PC-3 (cell line): ENCODE data around the gene KCNAB3. TPM values are rescaled to one million over a fixed set of nuclear protein-coding genes. Genes with fewer than 3 reads are reported as not detected.

ENCODE experiments used
- ATAC-seq: fragments of 200-7000 bp; cut with Tn5 transposase; 2 replicates; pipeline ENCODE4 v1.9.1; 2020; ENCODE audit warnings: mild to moderate bottlenecking, moderate library complexity
- BruUV-seq: library from RNA; stranded (reverse); fragments of 400-500 nt; replicated peaks from 2 replicates; lab custom pipeline; 2021; lab: Mats Ljungman, UMichigan
- CTCF ChIA-PET: fragments of 300-600 bp; sonication (Branson Sonifier 250); formaldehyde crosslinking; loops from one replicate; lab custom pipeline; 2022; ENCODE audit warnings: antibody characterized with exemption; lab: Charles Lee
- POLR2A ChIA-PET: fragments of 300-600 bp; sonication (Branson Sonifier 250); formaldehyde crosslinking; loops from one replicate; lab custom pipeline; 2022; ENCODE audit warnings: antibody characterized with exemption; ENCODE audit not compliant: unreplicated experiment; lab: Charles Lee
- DNase-seq: peaks from one replicate; pipeline ENCODE4 v3.0.0-alpha.2; 2015
- H2AFZ ChIP-seq: fragments of 300-600 bp; sonication (generic); 2 replicates; pipeline ENCODE4 v1.6.0; 2016; ENCODE audit warnings: antibody characterized with exemption, low read length
- H3F3A ChIP-seq: fragments of 300-600 bp; sonication (generic); one replicate; pipeline ENCODE4 v1.6.0; 2017; ENCODE audit warnings: antibody characterized with exemption, low read length, control low read depth, mild to moderate bottlenecking; ENCODE audit not compliant: unreplicated experiment
- H3K27ac ChIP-seq: fragments of 300-600 bp; sonication (generic); 2 replicates; pipeline ENCODE4 v1.5.1; 2016; ENCODE audit warnings: mild to moderate bottlenecking, low read length
- H3K27me3 ChIP-seq: fragments of 300-600 bp; sonication (generic); 2 replicates; pipeline ENCODE4 v1.6.1; 2016; ENCODE audit warnings: low read length, mixed read lengths
- H3K36me3 ChIP-seq: fragments of 300-600 bp; sonication (generic); 2 replicates; pipeline ENCODE4 v1.6.1; 2016; ENCODE audit warnings: low read depth, mixed run types, low read length, mixed read lengths
- H3K4me1 ChIP-seq: fragments of 300-600 bp; sonication (generic); 2 replicates; pipeline ENCODE4 v1.5.1; 2016; ENCODE audit warnings: low read length; ENCODE audit not compliant: insufficient read depth
- H3K4me2 ChIP-seq: fragments of 300-600 bp; sonication (generic); 2 replicates; pipeline ENCODE4 v1.6.0; 2016; ENCODE audit warnings: low read length
- H3K4me3 ChIP-seq: fragments of 300-600 bp; sonication (generic); 2 replicates; pipeline ENCODE4 v1.5.1; 2016; ENCODE audit warnings: mild to moderate bottlenecking, low read length, mixed read lengths
- H3K79me2 ChIP-seq: fragments of 300-600 bp; sonication (generic); 2 replicates; pipeline ENCODE4 v1.6.1; 2017; ENCODE audit warnings: low read length, mixed read lengths
- H3K9ac ChIP-seq: fragments of 300-600 bp; sonication (generic); 2 replicates; pipeline ENCODE4 v1.6.0; 2016; ENCODE audit warnings: mild to moderate bottlenecking, low read length
- H3K9me2 ChIP-seq: fragments of 300-600 bp; sonication (generic); replicated peaks from 2 replicates; pipeline ENCODE4 v1.6.1; 2016; ENCODE audit warnings: mixed run types, low read length, mixed read lengths
- H3K9me3 ChIP-seq: fragments of 300-600 bp; sonication (generic); 2 replicates; pipeline ENCODE4 v1.6.1; 2016; ENCODE audit warnings: low read length, mixed read lengths
- H4K20me1 ChIP-seq: fragments of 300-600 bp; sonication (generic); 2 replicates; pipeline ENCODE4 v1.6.1; 2016; ENCODE audit warnings: low read length, mixed read lengths
- CTCF ChIP-seq: fragments of 300-600 bp; sonication (generic); conservative IDR thresholded peaks from 2 replicates; pipeline ENCODE4 v1.5.1; 2017; ENCODE audit warnings: antibody characterized with exemption, low read depth, mild to moderate bottlenecking, low read length
- EZH2 ChIP-seq: fragments of 300-600 bp; sonication (generic); IDR thresholded peaks from one replicate; pipeline ENCODE4 v1.6.1; 2017; ENCODE audit warnings: antibody characterized with exemption, mild to moderate bottlenecking, low read length; ENCODE audit not compliant: unreplicated experiment
- EZH2phosphoT487 ChIP-seq: fragments of 300-600 bp; sonication (generic); IDR thresholded peaks from 2 replicates; pipeline ENCODE4 v1.6.1; 2018; ENCODE audit warnings: mild to moderate bottlenecking, antibody characterized with exemption, low read length, borderline replicate concordance
- intact Hi-C: fragments of 100-400 bp; cut with micrococcal nuclease; formaldehyde crosslinking; loops from 2 replicates; pipeline ENCODE4 v1.9.0; 2023
- total RNA-seq: library from RNA; depleted of rRNA; stranded (reverse); fragments of >200 nt; gene quantifications from 2 replicates; pipeline ENCODE4 v1.2.3, GENCODE V29; 2014

The KCNAB3 gene
- total RNA-seq, 1 experiment from 2014 or later, result 0.26 TPM

- H3K4me3 ChIP-seq, result no peak overlapping the region
- ChIA-PET POLR2A (no interaction called here), CTCF (no interaction called here)
- H4K20me1 ChIP-seq, result no peaks in the 10 kb centered on the region
- no peaks in the 10 kb centered on the region for H3K9me3 ChIP-seq
- H3K4me2 ChIP-seq, result no peak overlapping the region
- 0 out of 2 replicates have a peak, but pooled peaks cover 5% of the 10 kb centered on the region for H3K4me1 ChIP-seq
- peaks cover 17% of the 10 kb centered on the region for H3K79me2 ChIP-seq
- no peak for DNase-seq
- no peak overlapping the region for H3K27ac ChIP-seq
- H3K27me3 ChIP-seq, result no peaks in the 10 kb centered on the region
- no TSS peak for BruUV-seq
- ATAC-seq, result no peak
- H3K36me3 ChIP-seq, result no peaks in the 10 kb centered on the region
- TF ChIP-seq CTCF (no peak), EZH2phosphoT487 (no peak), EZH2 (no peak)
- no peak overlapping the region for H3K9ac ChIP-seq
- H3K9me2 ChIP-seq, result no peaks in the 10 kb centered on the region
- H2AFZ ChIP-seq, result no peak overlapping the region
- intact Hi-C loops, result no loop called here
- H3F3A ChIP-seq, result no peaks in the 10 kb centered on the region
Measured at GRCh38 chr17:7927596-7927995, 2.1 kb downstream of the KCNAB3 start.

- Histone ChIP-seq H3K79me2 (no peaks in the 10 kb centered on the region), H3K27ac (no peak overlapping the region), H3K9me2 (no peaks in the 10 kb centered on the region), H3K4me1 (no peaks in the 10 kb centered on the region), H3K9me3 (no peaks in the 10 kb centered on the region), H4K20me1 (no peaks in the 10 kb centered on the region), H3K36me3 (no peaks in the 10 kb centered on the region), H3K27me3 (no peaks in the 10 kb centered on the region), H3K4me3 (no peak overlapping the region), H3K4me2 (no peak overlapping the region), H3K9ac (no peak overlapping the region), H2AFZ (no peak overlapping the region), H3F3A (no peaks in the 10 kb centered on the region)
- DNase-seq (no peak), ATAC-seq (no peak)
- CTCF ChIA-PET, result no interaction called here
- POLR2A ChIA-PET, result no interaction called here
- no TSS peak for BruUV-seq
- TF ChIP-seq EZH2 (no peak), CTCF (no peak), EZH2phosphoT487 (no peak)
- intact Hi-C loops, result no loop called here
Measured at GRCh38 chr17:7922845-7923628, 6.6 kb downstream of the KCNAB3 start.

GRCh38 chr17:7922269-7922844, 7.3 kb downstream of the KCNAB3 start:
- Histone ChIP-seq H3K27me3 (no peaks in the 10 kb centered on the region), H2AFZ (no peak overlapping the region), H3K79me2 (no peaks in the 10 kb centered on the region), H4K20me1 (no peaks in the 10 kb centered on the region), H3K27ac (no peak overlapping the region), H3K4me1 (no peaks in the 10 kb centered on the region), H3F3A (no peaks in the 10 kb centered on the region), H3K9ac (no peak overlapping the region), H3K9me2 (no peaks in the 10 kb centered on the region), H3K4me2 (no peak overlapping the region), H3K4me3 (no peak overlapping the region), H3K36me3 (no peaks in the 10 kb centered on the region), H3K9me3 (no peaks in the 10 kb centered on the region)
- ChIA-PET CTCF (no interaction called here), POLR2A (no interaction called here)
- TF ChIP-seq CTCF, result no peak
- TF ChIP-seq EZH2, result no peak
- TF ChIP-seq EZH2phosphoT487, result no peak
- no peak for ATAC-seq
- intact Hi-C loops, result no loop called here
- DNase-seq, result no peak
- BruUV-seq, result no TSS peak
